ENCODE measurements around the gene RXFP4.

- no peak for TF ChIP-seq HMGXB4 (CRISPR knock-in tag; IDR thresholded peaks at IDR 0.05)
- TF ChIP-seq CTCF (IDR thresholded peaks at IDR 0.05) = no peak
- TF ChIP-seq FOXP4 (CRISPR knock-in tag; IDR thresholded peaks at IDR 0.05) = no peak
- no peak for TF ChIP-seq EMX1 (CRISPR knock-in tag; IDR thresholded peaks at IDR 0.05)
- no peak for TF ChIP-seq ATF1 (CRISPR knock-in tag; IDR thresholded peaks at IDR 0.05)
- TF ChIP-seq ETV6 (CRISPR knock-in tag; IDR thresholded peaks at IDR 0.05) = no peak
- no peak for TF ChIP-seq RORB (CRISPR knock-in tag; IDR thresholded peaks at IDR 0.05)
- no peak for TF ChIP-seq ATF3 (CRISPR knock-in tag; conservative IDR thresholded peaks at IDR 0.05)
- no peak for TF ChIP-seq FOXJ3 (CRISPR knock-in tag; IDR thresholded peaks at IDR 0.05; ENCODE audit: borderline replicate concordance)
- no peak for TF ChIP-seq RELA (CRISPR knock-in tag; IDR thresholded peaks at IDR 0.05; ENCODE audit: borderline replicate concordance)
- no peak for TF ChIP-seq CREB1 (CRISPR knock-in tag; IDR thresholded peaks at IDR 0.05)
- TF ChIP-seq ATF6 (CRISPR knock-in tag; IDR thresholded peaks at IDR 0.05) = no peak
- no peak for TF ChIP-seq ZSCAN18 (CRISPR knock-in tag; IDR thresholded peaks at IDR 0.05)
- no peak for TF ChIP-seq SMAD3 (CRISPR knock-in tag; IDR thresholded peaks at IDR 0.05; ENCODE audit: borderline replicate concordance)
Observed at GRCh38 chr1:155990005-155990739, 48.7 kb downstream of the RXFP4 start.

All from WTC11 (cell line).